Pancreas (tissue), 10 donors: ENCODE data around the gene NCAPG2. TPM values are rescaled to one million over a fixed set of nuclear protein-coding genes. Genes with fewer than 3 reads are reported as not detected.

Experiments
- ATAC-seq, 4 donors: fragments of 200-7000 bp; cut with Tn5 transposase; one replicate each; pipeline versions ENCODE4 v1.8.0 to v1.9.1; 2020; ENCODE audit warnings: mild to moderate bottlenecking in 4 of 4, moderate library complexity in 4 of 4
- DNase-seq, 6 donors: peaks; one replicate each; pipeline ENCODE4 v3.0.0-alpha.2; 2020
- FAIRE-seq: peaks from 2 replicates; lab custom pipeline; 2012; peaks lifted over from hg19 to GRCh38; lab: Jason Lieb, UNC
- H3K27ac ChIP-seq, 4 donors: fragments of 200-600 bp; sonication (generic); 1 replicate in 3 of 4; 2 replicates in 1 of 4; pipeline versions ENCODE4 v1.5.0 to v1.8.0; 2020
- H3K27me3 ChIP-seq, 4 donors: fragments of 200-600 bp; one replicate each; pipeline ENCODE4 v1.8.0; 2021
- H3K36me3 ChIP-seq, 3 donors: fragments of 200-600 bp; sonication (generic) in 1 of 3; one replicate each; pipeline versions ENCODE4 v1.5.0 to v1.8.0; 2020 to 2021
- H3K4me1 ChIP-seq, 3 donors: fragments of 200-600 bp; one replicate each; pipeline ENCODE4 v1.8.0; 2021
- H3K4me3 ChIP-seq, 4 donors: fragments of 200-600 bp; sonication (generic) in 2 of 4; one replicate each; pipeline versions ENCODE4 v1.5.0 to v1.8.0; 2020 to 2021
- H3K9me3 ChIP-seq, 4 donors: fragments of 200-600 bp; one replicate each; pipeline ENCODE4 v1.8.0; 2021
- CTCF ChIP-seq, 4 donors: fragments of 200-600 bp; sonication (generic) in 3 of 4; IDR thresholded peaks; one replicate each; pipeline versions ENCODE4 v1.5.0 to v1.8.0; 2021; ENCODE audit warnings: antibody characterized with exemption in 4 of 4
- WGBS, 2 donors: extraction: QIAGEN DNeasy Blood & Tissue Kit; methylation state at CpG; one replicate each; pipeline ENCODE4 v1.1.7; 2013; 5-methylcytosine and 5-hydroxymethylcytosine counted together
- intact Hi-C, 3 donors: fragments of 100-400 bp; cut with DNase I; formaldehyde crosslinking; loops; one replicate each; pipeline versions ENCODE4 v1.11.1 to v1.14.2; 2022
- polyA plus RNA-seq, 2 donors: library from polyadenylated mRNA; stranded (reverse); fragments of 200-250 nt; gene quantifications; one replicate each; pipeline ENCODE4 v1.2.3, GENCODE V29; 2013
- total RNA-seq, 6 donors: library from RNA; stranded (reverse); fragmentation: NEBNext Ultra II Directional in 4 of 6; extraction: Animal tissue kit (Norgen Biotek cat#: 25700) in 4 of 6; gene quantifications; one replicate each; pipeline versions ENCODE4 v1.2.1 to v1.2.4, GENCODE V29; 2021 to 2023
- donor health status: healthy with polysubstance abuse.
- donor health status: DM: no; HTN: no; CAD: no; lungs with moderate emphysema.
- donor health status: DM: no; HTN: no; CAD: no.
- donor health status: control.
- donor health status: control.
- donor health status: Bipolar disorder and iron deficiency.
- donor health status: DM: yes; HTN: yes; CAD: no.
- donor health status: DM: no; HTN: no; CAD: no.
- donor health status: DM: no; HTN: no; CAD: no.
- donor health status: DM: yes; HTN: yes; CAD: no.

The NCAPG2 gene, protein sequence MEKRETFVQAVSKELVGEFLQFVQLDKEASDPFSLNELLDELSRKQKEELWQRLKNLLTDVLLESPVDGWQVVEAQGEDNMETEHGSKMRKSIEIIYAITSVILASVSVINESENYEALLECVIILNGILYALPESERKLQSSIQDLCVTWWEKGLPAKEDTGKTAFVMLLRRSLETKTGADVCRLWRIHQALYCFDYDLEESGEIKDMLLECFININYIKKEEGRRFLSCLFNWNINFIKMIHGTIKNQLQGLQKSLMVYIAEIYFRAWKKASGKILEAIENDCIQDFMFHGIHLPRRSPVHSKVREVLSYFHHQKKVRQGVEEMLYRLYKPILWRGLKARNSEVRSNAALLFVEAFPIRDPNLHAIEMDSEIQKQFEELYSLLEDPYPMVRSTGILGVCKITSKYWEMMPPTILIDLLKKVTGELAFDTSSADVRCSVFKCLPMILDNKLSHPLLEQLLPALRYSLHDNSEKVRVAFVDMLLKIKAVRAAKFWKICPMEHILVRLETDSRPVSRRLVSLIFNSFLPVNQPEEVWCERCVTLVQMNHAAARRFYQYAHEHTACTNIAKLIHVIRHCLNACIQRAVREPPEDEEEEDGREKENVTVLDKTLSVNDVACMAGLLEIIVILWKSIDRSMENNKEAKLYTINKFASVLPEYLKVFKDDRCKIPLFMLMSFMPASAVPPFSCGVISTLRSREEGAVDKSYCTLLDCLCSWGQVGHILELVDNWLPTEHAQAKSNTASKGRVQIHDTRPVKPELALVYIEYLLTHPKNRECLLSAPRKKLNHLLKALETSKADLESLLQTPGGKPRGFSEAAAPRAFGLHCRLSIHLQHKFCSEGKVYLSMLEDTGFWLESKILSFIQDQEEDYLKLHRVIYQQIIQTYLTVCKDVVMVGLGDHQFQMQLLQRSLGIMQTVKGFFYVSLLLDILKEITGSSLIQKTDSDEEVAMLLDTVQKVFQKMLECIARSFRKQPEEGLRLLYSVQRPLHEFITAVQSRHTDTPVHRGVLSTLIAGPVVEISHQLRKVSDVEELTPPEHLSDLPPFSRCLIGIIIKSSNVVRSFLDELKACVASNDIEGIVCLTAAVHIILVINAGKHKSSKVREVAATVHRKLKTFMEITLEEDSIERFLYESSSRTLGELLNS
- 1 to 10 TPM; 1.9 to 4.0 (median 3.2) TPM for total RNA-seq
- 1 to 10 TPM; 1.4 to 1.9 TPM for polyA plus RNA-seq

DNA sequence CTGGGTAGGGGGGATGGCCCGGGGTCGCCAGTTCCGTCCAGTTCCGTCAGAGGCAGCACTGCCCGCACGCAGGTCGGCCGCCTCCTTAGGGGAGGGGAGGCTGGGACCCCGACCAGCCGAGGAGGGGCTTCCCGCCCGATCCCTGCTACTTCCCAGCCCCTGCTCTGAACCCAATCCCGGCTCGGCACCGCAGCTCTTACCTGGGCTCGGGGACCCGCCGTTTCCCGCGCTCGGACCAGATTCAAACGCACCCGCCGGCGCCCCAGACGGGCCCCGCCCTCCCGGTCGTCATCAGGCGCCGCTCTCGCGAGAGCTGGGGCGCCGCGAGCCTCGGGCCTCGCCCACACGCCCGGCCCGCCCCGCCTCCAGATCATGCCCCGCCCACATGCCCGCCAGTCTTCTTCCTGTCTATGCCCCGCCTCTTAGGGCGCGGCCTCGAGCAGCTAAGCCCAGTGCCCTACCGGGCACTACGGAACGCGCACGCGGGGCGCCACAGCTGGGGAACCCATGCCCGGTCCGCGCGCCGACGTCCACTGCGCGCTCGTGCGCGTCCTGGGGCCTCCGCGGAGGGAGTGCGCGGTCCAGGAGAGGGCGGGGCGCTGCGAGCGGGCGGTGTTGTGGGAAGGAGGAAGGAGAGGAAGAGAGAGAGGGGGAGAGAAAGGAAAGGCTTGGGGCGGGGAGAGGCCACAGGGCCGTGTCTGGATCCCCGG is at the start of gene NCAPG2:
Gene NCAPG2 (minus strand): TSS at position 281 of the 710 bp plus-strand sequence. CDS start 2,905 bp downstream, outside the sequence.
- DNase-seq = peak; percentile 99 to 100 (median 100)
- Histone ChIP-seq H3K27me3 (no peaks in the 10 kb centered on the region), H3K4me3 (peak within 1 kb of the TSS; percentile 75 to 87 (median 78)), H3K36me3 (no peaks in the 10 kb centered on the region), H3K27ac (peak within 1 kb of the TSS; percentile 59 to 90 (median 75)), H3K9me3 (no peaks in the 10 kb centered on the region), H3K4me1 (peaks cover 0 to 5% (median 0%) of the 10 kb centered on the region in 3 donors)
- peak; percentile 15 to 52 (median 22) for TF ChIP-seq CTCF (IDR thresholded peaks at IDR 0.05)
- WGBS, 2 donors = 0 to 1% methylated on average over 54 to 78 of the region's 78 CpGs
- ATAC-seq = peak; percentile 98 to 99 (median 98)
- FAIRE-seq = no peak
- intact Hi-C loops = no loop called here

- DNase-seq (no peak), ATAC-seq (no peak), FAIRE-seq (no peak)
- H3K4me3 ChIP-seq = no peak overlapping the region
- H3K9me3 ChIP-seq = no peaks in the 10 kb centered on the region
- no peak overlapping the region for H3K27ac ChIP-seq
- H3K27me3 ChIP-seq = no peaks in the 10 kb centered on the region
- no peak for TF ChIP-seq CTCF (IDR thresholded peaks at IDR 0.05)
- intact Hi-C loops = no loop called here
- peaks cover 0 to 4% (median 4%) of the 10 kb centered on the region in 3 donors for H3K36me3 ChIP-seq
- WGBS, 2 donors = 88 to 97% methylated on average over 5 of the region's 5 CpGs
- no peaks in the 10 kb centered on the region for H3K4me1 ChIP-seq
Observed at GRCh38 chr7:158753900-158754299, 49.3 kb upstream of the NCAPG2 start.

- no peak for DNase-seq
- ATAC-seq = no peak
- no peaks in the 10 kb centered on the region for H3K9me3 ChIP-seq
- no peaks in the 10 kb centered on the region for H3K27me3 ChIP-seq
- no peak overlapping the region for H3K27ac ChIP-seq
- FAIRE-seq = no peak
- 86 to 87% methylated on average over 3 of the region's 3 CpGs for WGBS, 2 donors
- no peaks in the 10 kb centered on the region for H3K4me1 ChIP-seq
- H3K4me3 ChIP-seq = no peak overlapping the region
- TF ChIP-seq CTCF (IDR thresholded peaks at IDR 0.05) = no peak
- peaks cover 0 to 12% (median 0%) of the 10 kb centered on the region in 3 donors for H3K36me3 ChIP-seq
- intact Hi-C loops = no loop called here
Observed at GRCh38 chr7:158751751-158752150, 47.1 kb upstream of the NCAPG2 start.

- H3K9me3 ChIP-seq = no peaks in the 10 kb centered on the region
- intact Hi-C loops = no loop called here
- no peaks in the 10 kb centered on the region for H3K4me1 ChIP-seq
- no peak for TF ChIP-seq CTCF (IDR thresholded peaks at IDR 0.05)
- WGBS, 2 donors = 94 to 98% methylated on average over 2 of the region's 2 CpGs
- H3K4me3 ChIP-seq = no peak overlapping the region
- FAIRE-seq (no peak), DNase-seq (no peak), ATAC-seq (no peak)
- H3K27ac ChIP-seq = no peak overlapping the region
- H3K27me3 ChIP-seq = no peaks in the 10 kb centered on the region
- H3K36me3 ChIP-seq = peaks cover 0 to 12% (median 0%) of the 10 kb centered on the region in 3 donors
Observed at GRCh38 chr7:158751199-158751598, 46.6 kb upstream of the NCAPG2 start.
